ENCODE results near the gene RALGAPB.

- TF ChIP-seq TAF1 (IDR thresholded peaks at IDR 0.05; ENCODE audit: low read depth) (no peak), REST (IDR thresholded peaks at IDR 0.05; ENCODE audit: low read depth) (no peak), RAD21 (IDR thresholded peaks at IDR 0.05; ENCODE audit: low read depth) (no peak), YY1 (IDR thresholded peaks at IDR 0.05; ENCODE audit: low read depth) (no peak), FOXM1 (IDR thresholded peaks at IDR 0.05; ENCODE audit: borderline replicate concordance, low read depth) (no peak), MAX (IDR thresholded peaks at IDR 0.05) (no peak), TEAD4 (IDR thresholded peaks at IDR 0.05) (no peak), TCF12 (IDR thresholded peaks at IDR 0.05; ENCODE audit: low read depth) (no peak), EP300 (IDR thresholded peaks at IDR 0.05; ENCODE audit: borderline replicate concordance) (no peak), EGR1 (IDR thresholded peaks at IDR 0.05) (no peak), NFIC (IDR thresholded peaks at IDR 0.05) (no peak)
Observed at GRCh38 chr20:38437796-38438195, 34.8 kb upstream of the RALGAPB start.

All from Ishikawa (cell line).